ENCODE measurements around the gene RSPRY1. TPM values are rescaled to one million over a fixed set of nuclear protein-coding genes. Genes with fewer than 3 reads are reported as not detected.

The RSPRY1 gene
- total RNA-seq, 1 donor from 2014 or later, result 46.6 TPM

GRCh38 chr16:57155702-57156350 is 30.3 kb upstream of the RSPRY1 start:
- Histone ChIP-seq H3K27me3 (no peaks in the 10 kb centered on the region), H3F3A (ENCODE audit: low read depth) (peaks cover 4% of the 10 kb centered on the region), H3K9me3 (ENCODE audit: low read depth) (no peaks in the 10 kb centered on the region), H2AFZ (replicated peaks) (no peak overlapping the region), H3K36me3 (peaks cover 7% of the 10 kb centered on the region), H3K4me3 (no peak overlapping the region), H3K4me2 (no peak overlapping the region), H3K79me2 (ENCODE audit: low read depth) (no peaks in the 10 kb centered on the region), H3K9ac (no peak overlapping the region), H3K27ac (no peak overlapping the region), H4K20me1 (ENCODE audit: low read depth) (peaks cover 12% of the 10 kb centered on the region), H3K4me1 (peaks cover 14% of the 10 kb centered on the region)
- Mint-ChIP-seq H3K36me3 (peaks cover 47% of the 10 kb centered on the region), H3K4me3 (no peak overlapping the region), H3K27me3 (ENCODE audit: insufficient read depth, low read depth) (no peaks in the 10 kb centered on the region), H3K4me1 (peaks cover 14% of the 10 kb centered on the region), H3K27ac (no peak overlapping the region), H3K9me3 (no peaks in the 10 kb centered on the region)
- TF ChIP-seq CTCF (IDR thresholded peaks at IDR 0.05), result no peak
- TF ChIP-seq EZH2 (IDR thresholded peaks at IDR 0.05), result no peak
- no peak for TF ChIP-seq EZH2phosphoT487 (IDR thresholded peaks at IDR 0.05)
- DNase-seq (ENCODE audit: low spot score), result no peak

- H4K20me1 ChIP-seq (ENCODE audit: low read depth), result peaks cover 9% of the 10 kb centered on the region
- Mint-ChIP-seq H3K4me1 (peaks cover 9% of the 10 kb centered on the region), H3K27ac (no peak overlapping the region), H3K36me3 (peaks cover 47% of the 10 kb centered on the region), H3K4me3 (no peak overlapping the region), H3K27me3 (ENCODE audit: insufficient read depth, low read depth) (no peaks in the 10 kb centered on the region), H3K9me3 (no peaks in the 10 kb centered on the region)
- H3K27me3 ChIP-seq, result no peaks in the 10 kb centered on the region
- H3K9me3 ChIP-seq (ENCODE audit: low read depth), result no peaks in the 10 kb centered on the region
- no peak overlapping the region for H3K9ac ChIP-seq
- no peak overlapping the region for H2AFZ ChIP-seq (replicated peaks)
- H3K27ac ChIP-seq, result no peak overlapping the region
- H3K4me2 ChIP-seq, result no peak overlapping the region
- peaks cover 4% of the 10 kb centered on the region for H3F3A ChIP-seq (ENCODE audit: low read depth)
- no peak overlapping the region for H3K4me3 ChIP-seq
- DNase-seq (ENCODE audit: low spot score), result no peak
- H3K36me3 ChIP-seq, result peaks cover 7% of the 10 kb centered on the region
- TF ChIP-seq EZH2 (IDR thresholded peaks at IDR 0.05), result no peak
- TF ChIP-seq EZH2phosphoT487 (IDR thresholded peaks at IDR 0.05), result no peak
- TF ChIP-seq CTCF (IDR thresholded peaks at IDR 0.05), result no peak
- peaks cover 9% of the 10 kb centered on the region for H3K4me1 ChIP-seq
- no peaks in the 10 kb centered on the region for H3K79me2 ChIP-seq (ENCODE audit: low read depth)
These were observed 29.8 kb upstream of the RSPRY1 start for GRCh38 chr16:57156351-57156703.

GRCh38 chr16:57157533-57157932 is 28.6 kb upstream of the RSPRY1 start:
- no peak for TF ChIP-seq CTCF (IDR thresholded peaks at IDR 0.05)
- no peak for TF ChIP-seq EZH2phosphoT487 (IDR thresholded peaks at IDR 0.05)
- TF ChIP-seq EZH2 (IDR thresholded peaks at IDR 0.05), result no peak
- Mint-ChIP-seq H3K27me3 (ENCODE audit: insufficient read depth, low read depth) (no peaks in the 10 kb centered on the region), H3K4me1 (no peaks in the 10 kb centered on the region), H3K36me3 (peaks cover 46% of the 10 kb centered on the region), H3K27ac (no peak overlapping the region), H3K4me3 (no peak overlapping the region), H3K9me3 (no peaks in the 10 kb centered on the region)
- DNase-seq (ENCODE audit: low spot score), result no peak
- H3K79me2 ChIP-seq (ENCODE audit: low read depth), result no peaks in the 10 kb centered on the region
- no peaks in the 10 kb centered on the region for H3K4me1 ChIP-seq
- H2AFZ ChIP-seq (replicated peaks), result no peak overlapping the region
- peaks cover 12% of the 10 kb centered on the region for H3K36me3 ChIP-seq
- no peak overlapping the region for H3K4me3 ChIP-seq
- no peaks in the 10 kb centered on the region for H3K9me3 ChIP-seq (ENCODE audit: low read depth)
- H4K20me1 ChIP-seq (ENCODE audit: low read depth), result no peaks in the 10 kb centered on the region
- no peak overlapping the region for H3K9ac ChIP-seq
- peaks cover under 1% of the 10 kb centered on the region for H3F3A ChIP-seq (ENCODE audit: low read depth)
- no peak overlapping the region for H3K27ac ChIP-seq
- H3K27me3 ChIP-seq, result no peaks in the 10 kb centered on the region
- H3K4me2 ChIP-seq, result no peak overlapping the region

All from neural progenitor cell (in vitro differentiated cells).